K562 (cell line): ENCODE data around the gene PLA2G15. TPM values are rescaled to one million over a fixed set of nuclear protein-coding genes. Genes with fewer than 3 reads are reported as not detected.

Experiments used
- ATAC-seq: fragments of 200-7000 bp; cut with Tn5 transposase; 3 replicates; pipeline ENCODE4 v1.9.1; 2020; ENCODE audit warnings: moderate library complexity
- BruUV-seq: library from RNA; stranded (reverse); fragments of 400-500 nt; replicated peaks from 2 replicates; lab custom pipeline; 2021; lab: Mats Ljungman, UMichigan
- CTCF ChIA-PET: fragments of 300-600 bp; formaldehyde crosslinking; extraction: SDS; loops from one replicate; lab custom pipeline; 2021; ENCODE audit warnings: low intra/inter-chr PET ratio; lab: Yijun Ruan, JAX
- POLR2A ChIA-PET: fragments of 300-600, 350-650 bp; sonication (Branson Sonifier 250); formaldehyde crosslinking; extraction: SDS; loops from one replicate; lab custom pipeline; 2021; ENCODE audit warnings: antibody characterized with exemption, inconsistent platforms; lab: Yijun Ruan, JAX
- DNase-seq, 4 experiments: peaks; one replicate each; pipeline versions ENCODE4 v3.0.0 to v3.0.0-alpha.2; 2011 to 2018; ENCODE audit warnings: low spot score in 3 of 4, mixed read lengths in 3 of 4; ENCODE audit errors: extremely low read depth in 1 of 4
- FAIRE-seq: peaks from 2 replicates; lab custom pipeline; 2011; peaks lifted over from hg19 to GRCh38; lab: Jason Lieb, UNC
- H2AFZ ChIP-seq: 2 replicates; pipeline ENCODE4 v1.6.0; 2011; ENCODE audit warnings: low read depth, low read length, control low read depth, inconsistent platforms
- H3K27ac ChIP-seq: fragments of 200-600 bp; 3 replicates; pipeline ENCODE4 v1.8.0; 2011; ENCODE audit warnings: low read depth, mild to moderate bottlenecking, control low read depth, inconsistent platforms, low read length, moderate library complexity, mixed read lengths; ENCODE audit errors: extremely low read depth
- H3K27me3 ChIP-seq, 2 experiments: fragments of 300-600 bp in 1 of 2; 2 replicates in 1 of 2; 3 replicates in 1 of 2; pipeline versions ENCODE4 v1.6.0 to v1.8.0; 2011; ENCODE audit warnings: inconsistent platforms in 2 of 2, low read length in 2 of 2, mild to moderate bottlenecking in 1 of 2, mixed read lengths in 1 of 2, moderate library complexity in 1 of 2; ENCODE audit not compliant: control insufficient read depth in 2 of 2, insufficient read depth in 2 of 2
- H3K36me3 ChIP-seq: fragments of 300-600 bp; 3 replicates; pipeline ENCODE4 v1.8.0; 2011; ENCODE audit warnings: mild to moderate bottlenecking, low read length, inconsistent platforms; ENCODE audit not compliant: control insufficient read depth, insufficient read depth
- H3K4me1 ChIP-seq, 2 experiments: fragments of 200-600 bp in 1 of 2; replicated peaks in 1 of 2; 2 replicates in 1 of 2; 3 replicates in 1 of 2; pipeline versions ENCODE4 v1.5.1 to v1.8.0; 2011; ENCODE audit warnings: inconsistent platforms in 2 of 2, low read length in 2 of 2, mild to moderate bottlenecking in 1 of 2, mixed read lengths in 1 of 2, moderate library complexity in 1 of 2; ENCODE audit not compliant: control insufficient read depth in 2 of 2, insufficient read depth in 2 of 2
- H3K4me2 ChIP-seq: 2 replicates; pipeline ENCODE4 v1.6.1; 2011; ENCODE audit warnings: low read length, control low read depth, inconsistent platforms, mixed read lengths; ENCODE audit not compliant: insufficient read depth
- H3K4me3 ChIP-seq: fragments of 200-600 bp; sonication (generic), shearing (Covaris generic); 2 replicates; pipeline ENCODE4 v1.5.1; 2016; ENCODE audit warnings: control low read depth, inconsistent platforms
- H3K79me2 ChIP-seq: fragments of 200-600 bp; 3 replicates; pipeline ENCODE4 v1.8.0; 2011; ENCODE audit warnings: low read length, inconsistent platforms; ENCODE audit not compliant: control insufficient read depth, insufficient read depth
- H3K9ac ChIP-seq, 2 experiments: 2 replicates each; pipeline versions ENCODE4 v1.6.0 to v1.6.1; 2011; ENCODE audit warnings: low read depth in 2 of 2, low read length in 2 of 2, control low read depth in 1 of 2, inconsistent platforms in 1 of 2, mild to moderate bottlenecking in 1 of 2, mixed read lengths in 1 of 2; ENCODE audit not compliant: insufficient read depth in 1 of 2
- H3K9me1 ChIP-seq: one replicate; pipeline ENCODE4 v1.6.0; 2011; ENCODE audit warnings: inconsistent platforms, mild to moderate bottlenecking, low read length, moderate library complexity; ENCODE audit not compliant: control insufficient read depth, insufficient read depth
- H3K9me3 ChIP-seq: replicated peaks from 2 replicates; pipeline ENCODE4 v1.5.1; 2011; ENCODE audit warnings: low read depth, low read length, inconsistent platforms; ENCODE audit not compliant: control insufficient read depth, insufficient read depth
- H4K20me1 ChIP-seq: replicated peaks from 2 replicates; pipeline ENCODE4 v1.6.1; 2011; ENCODE audit warnings: low read length, inconsistent platforms, mixed read lengths; ENCODE audit not compliant: control insufficient read depth, insufficient read depth
- RBBP5 ChIP-seq: fragments of 200-600 bp; sonication (generic); IDR thresholded peaks from 2 replicates; pipeline ENCODE4 v1.6.1; 2012; ENCODE audit warnings: borderline replicate concordance, mild to moderate bottlenecking, low read length, control low read depth, inconsistent platforms; ENCODE audit not compliant: insufficient read depth, poor library complexity, severe bottlenecking
- SREBF1 ChIP-seq: fragments of 150-350 bp; IDR thresholded peaks from 2 replicates; pipeline ENCODE4 v1.6.1; 2014; ENCODE audit warnings: antibody characterized with exemption, low read depth, low read length, borderline replicate concordance
- TBP ChIP-seq: optimal IDR thresholded peaks from 2 replicates; pipeline ENCODE3; 2011; ENCODE audit warnings: low read depth, low read length, improper control_type of control experiment
- WGBS: fragments of 100-300 bp; shearing (Covaris generic); methylation state at CpG from one replicate; pipeline ENCODE4 v1.1.6; 2016; ENCODE audit warnings: low coverage, mixed read lengths; ENCODE audit not compliant: insufficient coverage; ENCODE audit errors: missing lambda C conversion rate; 5-methylcytosine and 5-hydroxymethylcytosine counted together
- in situ Hi-C: fragments of 300-500 bp; cut with MboI; formaldehyde crosslinking; loops from 4 replicates; pipeline ENCODE4 v1.15.0; 2018; ENCODE audit warnings: inconsistent platforms, mixed read lengths
- intact Hi-C: fragments of 100-400 bp; cut with micrococcal nuclease; formaldehyde crosslinking; loops from 2 replicates; pipeline ENCODE4 v1.14.2; 2022
- polyA plus RNA-seq, 8 experiments: library from polyadenylated mRNA; depleted of rRNA in 4 of 8; stranded (reverse) in 5 of 8; unstranded in 3 of 8; fragments of >200 nt; fragmentation: Nextera tagmentation in 2 of 8; fragmentation: Illumina TruSeq in 1 of 8; extraction: Ambion mirVana in 2 of 8; extraction: Trizol in 1 of 8; gene quantifications; 2 replicates each; pipeline versions ENCODE4 v1.2.1 to v1.2.3, GENCODE V29; 2011 to 2014; ENCODE audit warnings: inconsistent platforms in 1 of 8, missing spikeins in 1 of 8
- total RNA-seq, 7 experiments: library from RNA; depleted of rRNA in 6 of 7; stranded (reverse); fragments of >200 nt in 6 of 7; fragmentation: Illumina TruSeq in 2 of 7; extraction: Trizol in 2 of 7; gene quantifications; 2 replicates each; pipeline versions ENCODE4 v1.2.1 to v1.2.3, GENCODE V29; 2011 to 2021; ENCODE audit warnings: low replicate concordance in 1 of 7
- TF ChIP-seq, protein P1 (sequence below), 2 experiments: fragments of 450-650 bp; IDR thresholded peaks; 2 replicates each; pipeline ENCODE4 v1.6.1; 2016; ENCODE audit warnings: mild to moderate bottlenecking in 2 of 2, borderline replicate concordance in 1 of 2, low read depth in 1 of 2, moderate library complexity in 1 of 2

Gene PLA2G15
- total and polyA plus RNA-seq, 9 of the 15 experiments (the other 6 are each of a cell fraction or from before 2014, with no cell fraction given): 0.42 to 8.6 (median 4.8) TPM

DNA sequence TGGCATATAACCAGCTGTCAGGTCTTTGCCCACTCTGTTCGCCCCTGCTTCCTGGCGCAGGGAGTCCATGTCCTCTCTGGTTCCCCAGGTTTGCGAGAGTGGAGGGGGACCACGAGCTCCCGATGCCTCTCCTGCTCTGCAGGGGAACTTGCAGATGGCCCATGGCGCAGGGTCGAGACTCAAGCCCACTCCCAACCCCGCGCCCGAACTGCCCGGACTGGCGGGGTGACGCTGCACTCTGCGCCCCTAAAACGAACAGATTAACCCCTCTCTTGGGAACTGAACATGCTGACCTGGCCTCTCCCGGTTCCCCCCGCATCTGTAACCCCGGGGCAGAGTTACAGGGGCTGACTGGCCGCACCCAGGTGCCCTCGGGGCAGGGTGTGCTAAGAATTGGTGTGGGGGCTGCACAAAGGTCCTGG lies 681 bp upstream of the PLA2G15 start:
- TSS peak; percentile 82 for BruUV-seq

More for the DNA sequence above, 681 bp upstream of the PLA2G15 start:
- Histone ChIP-seq H2AFZ (peak overlapping the region; percentile 95), H4K20me1 (peaks cover 6% of the 10 kb centered on the region; the same call in 1 of the 2 replicates), H3K36me3 (no peaks in the 10 kb centered on the region), H3K9me3 (no peaks in the 10 kb centered on the region), H3K4me1 (peaks cover 26 to 35% of the 10 kb centered on the region in 2 experiments), H3K27me3 (no peaks in the 10 kb centered on the region), H3K9me1 (peaks cover 8% of the 10 kb centered on the region), H3K27ac (peak overlapping the region; percentile 4; the same call in 2 of the 3 replicates), H3K79me2 (peaks cover 5% of the 10 kb centered on the region; the same call in 2 of the 3 replicates), H3K9ac (peak overlapping the region; percentile 68 to 89), H3K4me3 (peak overlapping the region; percentile 88), H3K4me2 (peak overlapping the region; percentile 91)
- 12% methylated on average over 17 of the region's 20 CpGs for WGBS
- TF ChIP-seq TBP (no peak), RBBP5 (no peak), SREBF1 (0 out of 2 replicates have a peak, but pooled peaks have one; percentile 17)
- TF ChIP-seq, protein P1, sequence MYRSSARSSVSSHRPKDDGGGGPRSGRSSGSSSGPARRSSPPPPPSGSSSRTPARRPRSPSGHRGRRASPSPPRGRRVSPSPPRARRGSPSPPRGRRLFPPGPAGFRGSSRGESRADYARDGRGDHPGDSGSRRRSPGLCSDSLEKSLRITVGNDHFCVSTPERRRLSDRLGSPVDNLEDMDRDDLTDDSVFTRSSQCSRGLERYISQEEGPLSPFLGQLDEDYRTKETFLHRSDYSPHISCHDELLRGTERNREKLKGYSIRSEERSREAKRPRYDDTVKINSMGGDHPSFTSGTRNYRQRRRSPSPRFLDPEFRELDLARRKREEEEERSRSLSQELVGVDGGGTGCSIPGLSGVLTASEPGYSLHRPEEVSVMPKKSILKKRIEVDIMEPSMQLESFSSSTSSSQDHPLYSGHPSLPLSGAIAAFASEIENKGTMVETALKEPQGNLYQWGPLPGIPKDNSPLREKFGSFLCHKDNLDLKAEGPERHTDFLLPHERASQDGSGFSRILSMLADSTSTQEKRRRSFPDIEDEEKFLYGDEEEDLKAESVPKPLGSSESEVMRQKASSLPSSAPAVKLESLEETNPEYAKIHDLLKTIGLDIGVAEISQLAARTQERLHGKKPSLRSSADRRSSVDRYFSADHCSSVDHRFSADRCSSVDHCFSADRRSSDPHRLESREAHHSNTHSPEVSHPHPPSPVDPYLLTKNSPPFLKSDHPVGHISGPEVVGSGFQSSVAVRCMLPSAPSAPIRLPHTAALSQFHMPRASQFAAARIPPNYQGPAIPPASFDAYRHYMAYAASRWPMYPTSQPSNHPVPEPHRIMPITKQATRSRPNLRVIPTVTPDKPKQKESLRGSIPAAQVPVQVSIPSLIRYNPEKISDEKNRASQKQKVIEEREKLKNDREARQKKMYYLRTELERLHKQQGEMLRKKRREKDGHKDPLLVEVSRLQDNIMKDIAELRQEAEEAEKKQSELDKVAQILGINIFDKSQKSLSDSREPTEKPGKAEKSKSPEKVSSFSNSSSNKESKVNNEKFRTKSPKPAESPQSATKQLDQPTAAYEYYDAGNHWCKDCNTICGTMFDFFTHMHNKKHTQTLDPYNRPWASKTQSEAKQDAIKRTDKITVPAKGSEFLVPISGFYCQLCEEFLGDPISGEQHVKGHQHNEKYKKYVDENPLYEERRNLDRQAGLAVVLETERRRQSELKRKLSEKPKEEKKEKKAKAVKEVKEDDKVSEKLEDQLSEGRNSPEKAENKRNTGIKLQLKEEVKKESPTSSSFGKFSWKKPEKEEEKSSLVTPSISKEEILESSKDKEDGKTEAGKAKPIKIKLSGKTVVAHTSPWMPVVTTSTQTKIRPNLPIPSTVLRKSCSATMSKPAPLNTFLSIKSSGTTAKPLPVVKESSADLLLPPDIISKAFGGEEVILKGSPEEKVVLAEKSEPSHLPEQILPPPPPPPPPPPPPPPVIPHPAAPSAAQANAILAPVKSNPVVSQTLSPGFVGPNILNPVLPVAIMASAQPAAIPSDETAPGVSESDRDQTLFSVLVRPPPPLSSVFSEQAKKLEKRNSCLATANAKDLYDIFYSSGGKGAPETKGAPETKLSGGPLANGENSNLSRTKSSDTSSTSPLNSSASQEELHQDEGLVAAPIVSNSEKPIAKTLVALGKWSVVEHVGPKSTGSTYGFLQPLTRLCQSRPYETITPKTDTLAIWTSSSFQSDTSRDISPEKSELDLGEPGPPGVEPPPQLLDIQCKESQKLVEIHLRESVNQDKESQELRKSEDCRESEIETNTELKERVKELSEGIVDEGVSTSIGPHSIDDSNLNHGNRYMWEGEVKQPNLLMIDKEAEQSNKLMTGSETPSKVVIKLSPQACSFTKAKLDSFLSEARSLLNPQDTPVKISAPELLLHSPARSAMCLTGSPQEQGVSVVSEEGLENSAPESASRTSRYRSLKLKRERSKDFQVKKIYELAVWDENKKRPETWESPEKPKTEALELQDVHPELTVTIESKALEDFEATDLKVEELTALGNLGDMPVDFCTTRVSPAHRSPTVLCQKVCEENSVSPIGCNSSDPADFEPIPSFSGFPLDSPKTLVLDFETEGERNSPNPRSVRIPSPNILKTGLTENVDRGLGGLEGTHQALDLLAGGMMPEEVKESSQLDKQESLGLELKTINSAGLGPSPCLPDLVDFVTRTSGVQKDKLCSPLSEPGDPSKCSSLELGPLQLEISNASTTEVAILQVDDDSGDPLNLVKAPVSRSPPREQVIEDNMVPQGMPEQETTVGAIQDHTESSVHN (IDR thresholded peaks at IDR 0.05; ENCODE audit: borderline replicate concordance in 1 of 2, low read depth in 1 of 2): no peak
- POLR2A ChIA-PET: interaction anchor here (1.0 kb wide), 1 partner anchor 21 kb away, joined by 4 read pairs; no protein-coding TSS in a partner anchor
- in situ Hi-C loops: loop anchor here (10.0 kb wide), 1 partner anchor 720 kb away; the partner anchor contains the start of gene RIPOR1
- CTCF ChIA-PET: interaction anchor here (0.6 kb wide), 1 partner anchor 428 kb away, joined by 3 read pairs; no protein-coding TSS in a partner anchor
- peak in 2 of 4 experiments; percentile 32 to 33 for DNase-seq
- ATAC-seq: peak; percentile 10
- intact Hi-C loops: no loop called here
- FAIRE-seq: no peak
